Loucy (cell line): ENCODE data around the gene AFF2.

Experiments used
- EZH2phosphoT487 ChIP-seq: fragments of 200-600 bp; IDR thresholded peaks from 2 replicates; pipeline ENCODE4 v1.6.1; 2018; ENCODE audit warnings: antibody characterized with exemption, mild to moderate bottlenecking, moderate library complexity, borderline replicate concordance
- TF ChIP-seq, protein P1 (sequence below): fragments of 200-600 bp; sonication (generic); conservative IDR thresholded peaks from 2 replicates; pipeline ENCODE4 v1.5.1; 2014; ENCODE audit warnings: mild to moderate bottlenecking, antibody characterized with exemption, low read length

- TF ChIP-seq, protein P1, sequence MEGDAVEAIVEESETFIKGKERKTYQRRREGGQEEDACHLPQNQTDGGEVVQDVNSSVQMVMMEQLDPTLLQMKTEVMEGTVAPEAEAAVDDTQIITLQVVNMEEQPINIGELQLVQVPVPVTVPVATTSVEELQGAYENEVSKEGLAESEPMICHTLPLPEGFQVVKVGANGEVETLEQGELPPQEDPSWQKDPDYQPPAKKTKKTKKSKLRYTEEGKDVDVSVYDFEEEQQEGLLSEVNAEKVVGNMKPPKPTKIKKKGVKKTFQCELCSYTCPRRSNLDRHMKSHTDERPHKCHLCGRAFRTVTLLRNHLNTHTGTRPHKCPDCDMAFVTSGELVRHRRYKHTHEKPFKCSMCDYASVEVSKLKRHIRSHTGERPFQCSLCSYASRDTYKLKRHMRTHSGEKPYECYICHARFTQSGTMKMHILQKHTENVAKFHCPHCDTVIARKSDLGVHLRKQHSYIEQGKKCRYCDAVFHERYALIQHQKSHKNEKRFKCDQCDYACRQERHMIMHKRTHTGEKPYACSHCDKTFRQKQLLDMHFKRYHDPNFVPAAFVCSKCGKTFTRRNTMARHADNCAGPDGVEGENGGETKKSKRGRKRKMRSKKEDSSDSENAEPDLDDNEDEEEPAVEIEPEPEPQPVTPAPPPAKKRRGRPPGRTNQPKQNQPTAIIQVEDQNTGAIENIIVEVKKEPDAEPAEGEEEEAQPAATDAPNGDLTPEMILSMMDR: no peak
- TF ChIP-seq EZH2phosphoT487: no peak
Observed at GRCh38 chrX:148917441-148917840, 417.0 kb downstream of the AFF2 start.
